Heart right ventricle (tissue), 16 donors: ENCODE results near the gene LECT2. TPM values are rescaled to one million over a fixed set of nuclear protein-coding genes. Genes with fewer than 3 reads are reported as not detected.

Experiments used
- ATAC-seq, 8 donors: fragments of 200-7000 bp; cut with Tn5 transposase; one replicate each; pipeline ENCODE4 v1.9.1; 2020; ENCODE audit warnings: mild to moderate bottlenecking in 8 of 8, moderate library complexity in 8 of 8, moderate number of reproducible peaks in 1 of 8
- DNase-seq, 2 donors: peaks; one replicate each; pipeline ENCODE4 v3.0.0-alpha.2; 2020
- H3K27ac ChIP-seq, 10 donors: fragments of 200-600 bp; sonication (generic) in 2 of 10; one replicate each; pipeline versions ENCODE4 v1.5.0 to v1.8.0; 2020 to 2022; ENCODE audit warnings: mild to moderate bottlenecking in 3 of 10
- H3K27me3 ChIP-seq, 7 donors: fragments of 200-600 bp; one replicate each; pipeline ENCODE4 v1.8.0; 2021 to 2022; ENCODE audit warnings: mild to moderate bottlenecking in 2 of 7
- H3K36me3 ChIP-seq, 9 donors: fragments of 200-600 bp; sonication (generic) in 1 of 9; one replicate each; pipeline versions ENCODE4 v1.5.0 to v1.8.0; 2020 to 2022; ENCODE audit warnings: mild to moderate bottlenecking in 2 of 9
- H3K4me1 ChIP-seq, 9 donors: fragments of 200-600 bp; sonication (generic) in 1 of 9; one replicate each; pipeline versions ENCODE4 v1.5.0 to v1.8.0; 2020 to 2022; ENCODE audit warnings: mild to moderate bottlenecking in 4 of 9
- H3K4me3 ChIP-seq, 10 donors: fragments of 200-600 bp; sonication (generic) in 2 of 10; one replicate each; pipeline versions ENCODE4 v1.5.0 to v1.8.0; 2020 to 2022; ENCODE audit warnings: mild to moderate bottlenecking in 7 of 10, moderate library complexity in 2 of 10
- H3K9me3 ChIP-seq, 11 donors: fragments of 200-600 bp in 10 of 11; sonication (generic) in 2 of 11; one replicate each; pipeline versions ENCODE4 v1.5.0 to v1.8.0; 2013 to 2022; ENCODE audit warnings: mild to moderate bottlenecking in 2 of 11, control low read depth in 1 of 11, moderate library complexity in 1 of 11
- CTCF ChIP-seq, 9 donors: fragments of 200-600 bp; sonication (generic) in 2 of 9; IDR thresholded peaks; one replicate each; pipeline versions ENCODE4 v1.5.0 to v1.8.0; 2021 to 2022; ENCODE audit warnings: antibody characterized with exemption in 9 of 9, mild to moderate bottlenecking in 5 of 9, moderate library complexity in 1 of 9
- WGBS, 2 donors: extraction: QIAGEN DNeasy Blood & Tissue Kit; methylation state at CpG; one replicate each; pipeline ENCODE4 v1.1.7; 2013; ENCODE audit warnings: inconsistent platforms in 1 of 2; 5-methylcytosine and 5-hydroxymethylcytosine counted together
- intact Hi-C, 10 donors: fragments of 100-400 bp; cut with DNase I; formaldehyde crosslinking; loops; one replicate each; pipeline versions ENCODE4 v1.11.1 to v1.14.2; 2022
- polyA plus RNA-seq, 2 donors: library from polyadenylated mRNA; stranded (reverse); fragments of 200-250 nt; gene quantifications; one replicate each; pipeline ENCODE4 v1.2.3, GENCODE V29; 2013
- total RNA-seq, 10 donors: library from RNA; stranded (reverse); fragmentation: NEBNext Ultra II Directional in 3 of 10; extraction: Animal tissue kit (Norgen Biotek cat#: 25700) in 3 of 10; gene quantifications; one replicate each; pipeline versions ENCODE4 v1.2.1 to v1.2.4, GENCODE V29; 2021 to 2023
- donor health status: Arrhythmogenic right ventricular cardiomyopathy.
- donor health status: ischemic (EF 13 %, LVEDD 7.1; RV severe dilation, severe dysfunction).
- donor health status: healthy with polysubstance abuse.
- donor health status: DM: no; HTN: yes; CAD: no.
- donor health status: DM: no; HTN: no; CAD: no.
- donor health status: ischemic (EF 25% LVEDD 6.9; RV normal size, moderate dysfunction).
- donor health status: ischemic (EF 25% LVEDD 5.7; RV mildly dilated, moderate dysfunction).
- donor health status: healthy.
- donor health status: DM: yes; HTN: yes; CAD: no.
- donor health status: Ischemic cardiomyopathy.
- donor health status: ischemic (EF 35%, LVEDD 5.7; RV mildly dilated, moderate dysfunction).
- donor health status: nonischemic (EF 11% LVEDD 7.7; RV severe dilation, severe dysfunction).
- donor health status: DM: yes; HTN: yes; CAD: no.
- donor health status: PGD.
- donor health status: ischemic (EF 29% LVEDD 5.4; RV normal size, mild dysfunction).
- donor health status: nonischemic (EF 23%, LVEDD 6.1; RV moderate dilation, normal function).

LECT2 gene
- total and polyA plus RNA-seq, 12 donors: not detected

- no peak for ATAC-seq
- no peak overlapping the region for H3K4me3 ChIP-seq
- no peaks in the 10 kb centered on the region for H3K27me3 ChIP-seq
- intact Hi-C loops: no loop called here
- no peak for TF ChIP-seq CTCF (IDR thresholded peaks at IDR 0.05)
- H3K4me1 ChIP-seq: peaks cover 0 to 60% (median 11%) of the 10 kb centered on the region in 9 donors
- no peaks in the 10 kb centered on the region for H3K36me3 ChIP-seq
- H3K9me3 ChIP-seq: no peaks in the 10 kb centered on the region
- no peak overlapping the region for H3K27ac ChIP-seq
- DNase-seq: no peak
- 93 to 95% methylated on average over 2 of the region's 2 CpGs for WGBS, 2 donors
Measured at GRCh38 chr5:135996611-135997010, 41.8 kb upstream of the LECT2 start.

DNA sequence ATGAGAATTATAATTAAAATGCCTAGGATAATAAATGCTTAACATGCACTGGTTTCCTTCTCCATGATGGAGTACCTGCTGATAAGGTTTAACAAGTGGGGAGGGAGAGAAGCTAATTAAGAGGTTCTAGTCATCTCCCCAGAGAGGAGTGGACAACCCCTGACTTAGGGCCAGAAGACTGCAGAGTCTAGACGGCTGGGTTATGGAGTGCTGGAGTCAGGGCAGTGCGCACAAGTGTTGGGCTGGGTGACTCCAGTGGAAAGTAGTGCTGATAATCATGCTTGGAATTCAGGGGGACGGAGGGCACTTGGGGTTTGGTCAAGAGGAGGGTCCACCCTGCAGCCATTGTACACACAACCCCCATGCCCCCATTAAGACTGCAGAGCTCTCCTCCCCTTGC is 41.2 kb upstream of the LECT2 start:
- TF ChIP-seq CTCF (IDR thresholded peaks at IDR 0.05): no peak
- H3K4me3 ChIP-seq: no peak overlapping the region

DNA sequence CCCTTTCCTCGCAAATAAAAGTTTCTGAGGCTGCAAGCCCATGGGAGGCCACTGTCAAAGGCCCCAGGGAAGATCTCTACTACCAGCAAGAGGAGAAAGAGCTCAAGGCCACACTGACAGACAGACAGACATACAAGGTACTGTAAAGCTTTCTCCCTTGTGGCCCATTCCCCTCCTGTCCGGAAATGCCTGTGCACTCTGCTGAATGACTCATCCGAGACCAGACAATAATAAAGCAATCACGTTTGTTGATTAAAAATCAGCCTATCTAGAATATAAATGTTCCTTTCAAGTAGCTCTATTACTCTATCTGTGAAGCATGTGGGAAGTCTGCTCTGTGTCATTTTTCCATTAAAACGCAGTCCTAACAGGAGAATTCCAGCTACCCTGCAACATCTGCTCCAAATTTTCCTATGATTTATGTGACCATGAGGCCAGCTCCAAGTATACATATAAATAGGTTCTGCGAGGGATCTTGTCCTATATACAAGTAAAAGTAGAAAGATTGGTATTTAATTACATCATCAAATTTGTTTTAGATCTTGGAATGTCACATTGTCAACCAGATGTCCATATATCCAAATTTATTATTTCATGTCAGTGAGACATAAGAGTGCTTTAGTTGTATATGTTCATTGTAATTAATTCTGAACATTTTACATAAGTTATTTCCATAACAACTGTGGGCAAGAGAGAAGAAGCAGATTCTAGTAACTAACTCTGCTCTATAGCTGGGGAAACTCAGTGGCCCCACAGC is 39.3 kb upstream of the LECT2 start:
- ATAC-seq: peak in 6 of 8 donors; percentile 27 to 55 (median 45)
- H3K27ac ChIP-seq: peak overlapping the region in 8 of 10 donors; percentile 1 to 85 (median 39)

More for the DNA sequence above, 41.2 kb upstream of the LECT2 start:
- Histone ChIP-seq H3K27me3 (no peaks in the 10 kb centered on the region), H3K27ac (no peak overlapping the region), H3K9me3 (no peaks in the 10 kb centered on the region), H3K36me3 (no peaks in the 10 kb centered on the region), H3K4me1 (peaks cover 0 to 56% (median 11%) of the 10 kb centered on the region in 9 donors)
- no peak for ATAC-seq
- 83 to 92% methylated on average over 3 of the region's 3 CpGs for WGBS, 2 donors
- no peak for DNase-seq
- intact Hi-C loops: no loop called here

More for the DNA sequence above, 39.3 kb upstream of the LECT2 start:
- Histone ChIP-seq H3K27me3 (no peaks in the 10 kb centered on the region), H3K9me3 (peaks cover 0 to 5% (median 0%) of the 10 kb centered on the region in 11 donors), H3K4me3 (no peak overlapping the region), H3K36me3 (no peaks in the 10 kb centered on the region), H3K4me1 (peaks cover 0 to 52% (median 11%) of the 10 kb centered on the region in 9 donors)
- DNase-seq: no peak
- intact Hi-C loops: loop anchor here in 1 of 10 donors (1.0 kb wide), 1 partner anchor 15 kb away; no protein-coding TSS in a partner anchor
- WGBS, 2 donors: 45 to 52% methylated on average over 6 of the region's 6 CpGs
- TF ChIP-seq CTCF (IDR thresholded peaks at IDR 0.05): no peak
